AG04449 (cell line): ENCODE results near the gene MTG2.

Experiments
- CTCF ChIA-PET: fragments of 350-600 bp; formaldehyde crosslinking; extraction: SDS; loops from one replicate; lab custom pipeline; 2021; ENCODE audit warnings: antibody characterized with exemption; lab: Yijun Ruan, JAX
- POLR2A ChIA-PET: fragments of 400-600, 350-600 bp; formaldehyde crosslinking; extraction: SDS; loops from one replicate; lab custom pipeline; 2020; ENCODE audit warnings: antibody characterized with exemption, inconsistent platforms; lab: Yijun Ruan, JAX
- DNase-seq: peaks from one replicate; pipeline ENCODE4 v3.0.0-alpha.2; 2010; ENCODE audit warnings: low read depth, low spot score
- H3K4me3 ChIP-seq: 2 replicates; pipeline ENCODE4 v1.5.1; 2011; ENCODE audit warnings: low read depth, mild to moderate bottlenecking, control low read depth, low read length
- TF ChIP-seq, protein P1 (sequence below): IDR thresholded peaks from one replicate; pipeline ENCODE4 v1.5.1; 2011; ENCODE audit warnings: mild to moderate bottlenecking, moderate library complexity, low read length, control low read depth, inconsistent platforms; ENCODE audit not compliant: insufficient read depth; ENCODE audit errors: missing control alignments

The MTG2 gene

DNA sequence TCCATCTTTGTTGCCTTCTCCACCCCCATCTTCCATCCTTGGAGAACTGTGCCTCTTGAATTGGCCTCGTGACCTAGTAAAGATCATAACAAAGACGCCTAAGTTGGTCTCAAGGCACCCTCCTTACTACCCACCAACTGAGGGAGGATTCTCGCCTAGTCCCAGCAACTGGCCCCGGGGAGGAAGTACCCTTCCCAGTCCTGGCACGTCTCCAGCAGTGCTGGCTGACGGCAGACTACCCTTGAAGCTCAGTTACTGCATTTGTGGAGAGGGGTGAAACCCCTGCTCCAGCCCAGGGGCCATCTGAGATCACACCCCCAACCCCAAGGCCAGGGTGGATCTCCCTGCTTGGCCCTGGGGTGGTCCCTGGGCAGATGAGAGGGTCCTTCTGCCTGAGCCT, 53.4 kb downstream of the MTG2 start:
- no peak overlapping the region for H3K4me3 ChIP-seq
- DNase-seq = no peak
- ChIA-PET POLR2A (no interaction called here), CTCF (interaction anchor here (1.4 kb wide), 1 partner anchor 11 kb away, joined by 3 read pairs; no protein-coding TSS in a partner anchor)
- TF ChIP-seq, protein P1, sequence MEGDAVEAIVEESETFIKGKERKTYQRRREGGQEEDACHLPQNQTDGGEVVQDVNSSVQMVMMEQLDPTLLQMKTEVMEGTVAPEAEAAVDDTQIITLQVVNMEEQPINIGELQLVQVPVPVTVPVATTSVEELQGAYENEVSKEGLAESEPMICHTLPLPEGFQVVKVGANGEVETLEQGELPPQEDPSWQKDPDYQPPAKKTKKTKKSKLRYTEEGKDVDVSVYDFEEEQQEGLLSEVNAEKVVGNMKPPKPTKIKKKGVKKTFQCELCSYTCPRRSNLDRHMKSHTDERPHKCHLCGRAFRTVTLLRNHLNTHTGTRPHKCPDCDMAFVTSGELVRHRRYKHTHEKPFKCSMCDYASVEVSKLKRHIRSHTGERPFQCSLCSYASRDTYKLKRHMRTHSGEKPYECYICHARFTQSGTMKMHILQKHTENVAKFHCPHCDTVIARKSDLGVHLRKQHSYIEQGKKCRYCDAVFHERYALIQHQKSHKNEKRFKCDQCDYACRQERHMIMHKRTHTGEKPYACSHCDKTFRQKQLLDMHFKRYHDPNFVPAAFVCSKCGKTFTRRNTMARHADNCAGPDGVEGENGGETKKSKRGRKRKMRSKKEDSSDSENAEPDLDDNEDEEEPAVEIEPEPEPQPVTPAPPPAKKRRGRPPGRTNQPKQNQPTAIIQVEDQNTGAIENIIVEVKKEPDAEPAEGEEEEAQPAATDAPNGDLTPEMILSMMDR = no peak

DNA sequence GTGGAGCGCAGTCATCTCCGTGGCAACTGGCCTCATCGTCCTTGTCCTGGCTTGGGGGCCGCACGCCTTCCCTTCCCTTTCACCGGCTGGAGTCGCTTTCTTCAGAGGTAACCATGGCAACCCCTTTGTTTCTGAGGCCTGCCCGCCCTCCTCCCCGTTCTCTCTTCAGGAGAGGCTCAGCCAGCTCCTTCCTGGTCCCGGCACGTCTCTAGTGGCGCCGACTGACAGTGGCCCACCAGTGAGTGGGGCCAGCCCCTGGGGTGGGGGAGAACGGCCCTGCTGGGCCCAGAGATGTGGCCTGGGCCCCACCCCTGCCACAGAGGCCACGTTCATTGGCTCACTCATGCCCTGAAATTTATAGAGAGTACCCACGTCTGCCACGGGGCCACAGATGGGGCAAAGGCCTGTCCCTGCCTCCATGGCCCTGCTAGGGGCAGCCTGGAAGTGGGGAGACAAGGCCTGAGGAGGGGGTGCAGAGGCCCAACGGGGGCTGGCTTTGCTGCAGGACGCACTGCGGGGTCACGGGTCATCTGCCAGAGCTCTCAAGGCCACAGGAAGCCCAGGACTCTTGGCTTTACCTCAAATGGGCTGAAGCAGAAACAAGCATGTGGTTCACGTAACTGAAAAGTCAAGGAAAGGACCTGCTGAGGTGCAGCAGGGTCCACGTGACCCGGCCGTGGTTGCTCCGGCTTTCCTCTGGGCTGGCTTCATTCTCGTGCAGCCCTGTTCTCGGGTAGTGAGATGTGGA, 54.1 kb downstream of the MTG2 start:
- ChIA-PET CTCF (interaction anchor here (1.4 kb wide), 1 partner anchor 12 kb away, joined by 3 read pairs; no protein-coding TSS in a partner anchor), POLR2A (no interaction called here)
- no peak overlapping the region for H3K4me3 ChIP-seq
- no peak for DNase-seq
- TF ChIP-seq, protein P1 = no peak

DNA sequence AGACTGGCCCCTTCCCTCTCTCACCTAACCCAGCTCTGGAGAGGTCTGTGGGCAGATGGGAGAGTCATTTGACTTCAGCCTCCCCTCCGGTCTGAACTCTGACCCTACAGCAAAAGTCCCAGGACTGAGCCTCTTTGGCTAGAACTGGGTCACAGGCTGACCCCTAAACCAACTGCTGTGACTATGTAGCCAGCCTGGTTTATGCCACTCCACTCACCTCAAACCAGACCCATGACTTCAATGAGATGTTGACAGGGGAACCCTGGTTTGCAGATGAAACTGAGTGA, 54.6 kb downstream of the MTG2 start:
- ChIA-PET POLR2A (no interaction called here), CTCF (interaction anchor here (0.8 kb wide), 1 partner anchor 145 kb away, joined by 3 read pairs; no protein-coding TSS in a partner anchor)
- H3K4me3 ChIP-seq = no peak overlapping the region
- DNase-seq = no peak
- TF ChIP-seq, protein P1 = no peak

DNA sequence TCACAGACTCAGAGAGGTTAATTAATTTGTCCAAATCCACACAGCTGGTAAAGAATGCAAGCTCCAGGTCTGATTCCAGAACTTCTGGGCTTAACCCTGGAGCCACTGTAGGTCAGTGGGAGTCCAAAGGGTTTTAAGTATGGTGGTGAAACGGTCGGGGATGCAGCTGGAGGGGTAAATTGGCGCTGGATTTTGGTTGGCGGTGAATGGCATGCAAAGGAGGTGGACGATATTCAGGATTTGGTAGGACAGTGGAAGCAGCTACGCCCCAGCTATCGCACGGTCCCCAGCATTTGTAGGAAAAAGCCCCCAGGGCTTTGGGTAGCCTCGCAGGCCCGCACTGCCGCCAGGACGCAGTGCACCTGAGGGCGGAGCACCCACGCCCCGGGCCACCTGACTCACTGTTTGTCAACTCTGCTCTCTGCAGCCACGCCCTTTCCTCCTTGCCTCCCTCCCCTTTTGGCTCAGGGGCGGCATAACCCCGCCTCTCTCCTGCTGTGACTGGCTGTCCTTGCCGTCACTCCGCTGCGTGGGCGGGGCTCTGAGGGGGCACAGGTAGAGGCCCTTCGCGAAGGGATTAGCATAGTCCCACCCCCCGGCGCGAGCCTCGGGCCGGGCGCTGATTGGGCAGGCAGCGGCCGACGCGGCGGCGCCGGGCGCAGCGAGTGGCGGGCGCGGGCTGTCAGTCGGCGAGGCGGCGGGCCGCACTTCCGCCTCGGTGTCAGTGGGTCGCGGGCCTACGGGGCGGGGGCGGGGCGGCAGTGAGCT, 55.2 kb downstream of the MTG2 start, which contains the start of gene OSBPL2:
Gene OSBPL2, plus strand, starts transcription at position 721 of the 768 bp plus-strand sequence. CDS start 17,664 bp downstream, outside the sequence.
- ChIA-PET CTCF (interaction anchor here (0.8 kb wide), 1 partner anchor 144 kb away, joined by 3 read pairs; no protein-coding TSS in a partner anchor), POLR2A (interaction anchor here (0.5 kb wide), 1 partner anchor 10 kb away, joined by 3 read pairs; no protein-coding TSS in a partner anchor)
- DNase-seq = peak; percentile 80
- TF ChIP-seq, protein P1 = no peak
- peak within 1 kb of the TSS; percentile 91 for H3K4me3 ChIP-seq

DNA sequence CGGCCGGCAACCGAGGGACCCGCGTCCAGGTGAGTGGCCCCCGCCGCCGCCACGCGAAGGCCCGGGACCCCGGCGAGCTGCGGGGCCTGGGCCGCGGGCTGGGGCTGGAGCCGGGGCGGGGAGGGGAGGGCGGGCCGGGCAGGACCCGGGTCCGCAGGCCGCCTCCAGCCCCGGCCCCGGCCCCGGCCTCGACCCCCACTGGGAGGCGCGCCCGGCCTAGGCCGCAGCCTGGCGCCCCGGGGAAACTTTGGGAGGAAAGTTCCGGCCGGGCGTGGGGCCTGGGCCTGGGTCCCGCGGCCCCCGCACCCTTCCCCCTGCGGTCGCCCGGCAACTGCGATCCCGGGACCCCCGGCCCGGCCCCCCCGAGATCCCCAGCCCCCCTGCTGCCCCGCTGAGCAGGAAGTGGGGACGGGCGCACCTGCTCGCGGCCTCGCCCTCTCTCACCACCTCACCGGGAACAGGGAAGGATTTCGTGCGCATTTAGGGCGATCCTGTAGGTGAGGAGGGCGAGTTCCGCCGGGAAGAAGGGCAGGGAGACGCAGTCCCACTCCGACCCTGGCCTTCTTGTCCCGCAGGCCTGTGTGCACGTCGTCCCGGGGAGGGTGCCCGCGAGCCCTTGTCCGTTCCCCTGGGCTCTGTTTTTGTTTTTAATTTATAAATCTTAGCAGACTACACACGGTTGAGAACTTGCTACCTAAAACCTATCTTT, 55.9 kb downstream of the MTG2 start:
- no peak for DNase-seq
- TF ChIP-seq, protein P1 = no peak
- CTCF ChIA-PET = no interaction called here
- POLR2A ChIA-PET = interaction anchor here (0.5 kb wide), 1 partner anchor 11 kb away, joined by 3 read pairs; no protein-coding TSS in a partner anchor
- peak overlapping the region; percentile 91 for H3K4me3 ChIP-seq
